Measurements from ENCODE around the gene OSBPL3. TPM values are rescaled to one million over a fixed set of nuclear protein-coding genes. Genes with fewer than 3 reads are reported as not detected.

Gene OSBPL3
- total and polyA plus RNA-seq, 12 donors = 1.1 to 8.4 (median 3.1) TPM

- no peak for DNase-seq
- Histone ChIP-seq H3K36me3 (replicated peaks in 1 of 2) (no peaks in the 10 kb centered on the region), H3K4me1 (replicated peaks in 1 of 2) (no peaks in the 10 kb centered on the region), H3K27ac (no peak overlapping the region), H3K4me3 (no peak overlapping the region), H3K9me3 (replicated peaks in 1 of 3) (no peaks in the 10 kb centered on the region), H3K27me3 (no peaks in the 10 kb centered on the region)
- WGBS, 4 donors = 77 to 83% (median 79%) methylated on average over 9 of the region's 9 CpGs
- intact Hi-C loops (cut with DNase I) = loop anchor here in 1 of 2 donors (10.0 kb wide), 2 partner anchors 93 to 147 kb away; no protein-coding TSS in a partner anchor
- no peak for TF ChIP-seq POLR2A (IDR thresholded peaks at IDR 0.05)
- no peak for TF ChIP-seq CTCF (IDR thresholded peaks at IDR 0.05)
These were observed 8.4 kb downstream of the OSBPL3 start for GRCh38 chr7:24971333-24972165.

GRCh38 chr7:24970676-24971075, 9.3 kb downstream of the OSBPL3 start:
- Histone ChIP-seq H3K27me3 (no peaks in the 10 kb centered on the region), H3K4me3 (no peak overlapping the region), H3K4me1 (replicated peaks in 1 of 2) (no peaks in the 10 kb centered on the region), H3K9me3 (replicated peaks in 1 of 3) (no peaks in the 10 kb centered on the region), H3K36me3 (replicated peaks in 1 of 2) (no peaks in the 10 kb centered on the region), H3K27ac (no peak overlapping the region)
- 46 to 75% (median 67%) methylated on average over 4 of the region's 4 CpGs for WGBS, 4 donors
- TF ChIP-seq POLR2A (IDR thresholded peaks at IDR 0.05) (no peak), CTCF (IDR thresholded peaks at IDR 0.05) (no peak)
- intact Hi-C loops (cut with DNase I) = loop anchor here in 1 of 2 donors (10.0 kb wide), 2 partner anchors 94 to 146 kb away; no protein-coding TSS in a partner anchor
- no peak for DNase-seq

- WGBS, 4 donors = 69 to 90% (median 82%) methylated on average over 9 of the region's 9 CpGs
- DNase-seq = no peak
- H3K27me3 ChIP-seq = no peaks in the 10 kb centered on the region
- TF ChIP-seq POLR2A (IDR thresholded peaks at IDR 0.05) = no peak
- no peak for TF ChIP-seq CTCF (IDR thresholded peaks at IDR 0.05)
- H3K4me1 ChIP-seq (replicated peaks in 1 of 2) = no peaks in the 10 kb centered on the region
- H3K4me3 ChIP-seq = no peak overlapping the region
- intact Hi-C loops (cut with DNase I) = no loop called here
- no peaks in the 10 kb centered on the region for H3K36me3 ChIP-seq (replicated peaks in 1 of 2)
- no peak overlapping the region for H3K27ac ChIP-seq
- H3K9me3 ChIP-seq (replicated peaks in 1 of 3) = no peaks in the 10 kb centered on the region
These were observed 11.8 kb downstream of the OSBPL3 start for GRCh38 chr7:24968165-24968564.

- WGBS, 4 donors = 52 to 69% (median 57%) methylated on average over 1 of the region's 1 CpG
- H3K36me3 ChIP-seq (replicated peaks in 1 of 2) = no peaks in the 10 kb centered on the region
- no peak for TF ChIP-seq POLR2A (IDR thresholded peaks at IDR 0.05)
- no peak for TF ChIP-seq CTCF (IDR thresholded peaks at IDR 0.05)
- no peaks in the 10 kb centered on the region for H3K27me3 ChIP-seq
- H3K4me3 ChIP-seq = no peak overlapping the region
- H3K4me1 ChIP-seq (replicated peaks in 1 of 2) = no peaks in the 10 kb centered on the region
- DNase-seq = no peak
- H3K9me3 ChIP-seq (replicated peaks in 1 of 3) = no peaks in the 10 kb centered on the region
- intact Hi-C loops (cut with DNase I) = no loop called here
- H3K27ac ChIP-seq = no peak overlapping the region
These were observed 12.3 kb downstream of the OSBPL3 start for GRCh38 chr7:24967696-24968095.
